ENCODE measurements around the gene CARTPT. TPM values are rescaled to one million over a fixed set of nuclear protein-coding genes. Genes with fewer than 3 reads are reported as not detected.

CARTPT gene
- total and polyA plus RNA-seq, 9 of the 15 experiments (the other 6 are each of a cell fraction or from before 2014, with no cell fraction given): not detected

GRCh38 chr5:71714911-71715310 lies 4.2 kb upstream of the CARTPT start:
- FAIRE-seq (no peak), DNase-seq (ENCODE audit: extremely low read depth in 1 of 4, low spot score in 3 of 4) (no peak), ATAC-seq (no peak)
- H3K27ac ChIP-seq (ENCODE audit: extremely low read depth, low read depth, low read length): no peak overlapping the region
- ChIA-PET POLR2A (no interaction called here), CTCF (ENCODE audit: low intra/inter-chr PET ratio) (no interaction called here)
- TF ChIP-seq RBBP5 (IDR thresholded peaks at IDR 0.05; ENCODE audit: borderline replicate concordance, insufficient read depth, low read length, poor library complexity, severe bottlenecking) (no peak), CC2D1A (IDR thresholded peaks at IDR 0.05) (no peak), EP300 (IDR thresholded peaks at IDR 0.05; ENCODE audit: low read length) (no peak), KLF13 (tag; IDR thresholded peaks at IDR 0.05; ENCODE audit: borderline replicate concordance, low read depth) (no peak), ZNF224 (CRISPR knock-in tag; IDR thresholded peaks at IDR 0.05) (no peak), CBFB (CRISPR knock-in tag; IDR thresholded peaks at IDR 0.05) (no peak), CEBPB (tag; IDR thresholded peaks at IDR 0.05) (no peak), MYBL2 (IDR thresholded peaks at IDR 0.05; ENCODE audit: low read depth) (no peak), MYBL2 (CRISPR knock-in tag; IDR thresholded peaks at IDR 0.05; ENCODE audit: borderline replicate concordance) (no peak), EHMT2 (IDR thresholded peaks at IDR 0.05) (no peak), IFI16 (CRISPR knock-in tag; IDR thresholded peaks at IDR 0.05) (no peak), CBFA2T3 (IDR thresholded peaks at IDR 0.05) (no peak), NCOA1 (IDR thresholded peaks at IDR 0.05; ENCODE audit: low read depth) (no peak), CBX3 (IDR thresholded peaks at IDR 0.05; ENCODE audit: borderline replicate concordance in 1 of 2, low read length in 2 of 2) (no peak), SMAD2 (IDR thresholded peaks at IDR 0.05; ENCODE audit: low read depth, low read length) (no peak), ZNF274 (IDR thresholded peaks at IDR 0.05; ENCODE audit: borderline replicate concordance, low read depth, low read length) (no peak)
- TF ChIP-seq, protein P1, sequence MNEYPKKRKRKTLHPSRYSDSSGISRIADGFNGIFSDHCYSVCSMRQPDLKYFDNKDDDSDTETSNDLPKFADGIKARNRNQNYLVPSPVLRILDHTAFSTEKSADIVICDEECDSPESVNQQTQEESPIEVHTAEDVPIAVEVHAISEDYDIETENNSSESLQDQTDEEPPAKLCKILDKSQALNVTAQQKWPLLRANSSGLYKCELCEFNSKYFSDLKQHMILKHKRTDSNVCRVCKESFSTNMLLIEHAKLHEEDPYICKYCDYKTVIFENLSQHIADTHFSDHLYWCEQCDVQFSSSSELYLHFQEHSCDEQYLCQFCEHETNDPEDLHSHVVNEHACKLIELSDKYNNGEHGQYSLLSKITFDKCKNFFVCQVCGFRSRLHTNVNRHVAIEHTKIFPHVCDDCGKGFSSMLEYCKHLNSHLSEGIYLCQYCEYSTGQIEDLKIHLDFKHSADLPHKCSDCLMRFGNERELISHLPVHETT (CRISPR knock-in tag; conservative IDR thresholded peaks at IDR 0.05 in 1 of 2, IDR thresholded peaks at IDR 0.05 in 1 of 2): no peak
- TF ChIP-seq, protein P2, sequence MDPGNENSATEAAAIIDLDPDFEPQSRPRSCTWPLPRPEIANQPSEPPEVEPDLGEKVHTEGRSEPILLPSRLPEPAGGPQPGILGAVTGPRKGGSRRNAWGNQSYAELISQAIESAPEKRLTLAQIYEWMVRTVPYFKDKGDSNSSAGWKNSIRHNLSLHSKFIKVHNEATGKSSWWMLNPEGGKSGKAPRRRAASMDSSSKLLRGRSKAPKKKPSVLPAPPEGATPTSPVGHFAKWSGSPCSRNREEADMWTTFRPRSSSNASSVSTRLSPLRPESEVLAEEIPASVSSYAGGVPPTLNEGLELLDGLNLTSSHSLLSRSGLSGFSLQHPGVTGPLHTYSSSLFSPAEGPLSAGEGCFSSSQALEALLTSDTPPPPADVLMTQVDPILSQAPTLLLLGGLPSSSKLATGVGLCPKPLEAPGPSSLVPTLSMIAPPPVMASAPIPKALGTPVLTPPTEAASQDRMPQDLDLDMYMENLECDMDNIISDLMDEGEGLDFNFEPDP (CRISPR knock-in tag; IDR thresholded peaks at IDR 0.05): no peak
- H3K9me3 ChIP-seq (replicated peaks; ENCODE audit: control insufficient read depth, insufficient read depth, low read depth, low read length): no peaks in the 10 kb centered on the region
- BruUV-seq (replicated peaks): no TSS peak
- no peaks in the 10 kb centered on the region for H3K36me3 ChIP-seq (ENCODE audit: control insufficient read depth, insufficient read depth, low read length)
- H4K20me1 ChIP-seq (replicated peaks; ENCODE audit: control insufficient read depth, insufficient read depth, low read length): no peaks in the 10 kb centered on the region
- H3K4me1 ChIP-seq (replicated peaks in 1 of 2; ENCODE audit: control insufficient read depth in 2 of 2, insufficient read depth in 2 of 2, low read length in 2 of 2): peaks cover 0 to 9% of the 10 kb centered on the region in 2 experiments; a peak in 1 of 5 replicates
- intact Hi-C loops (cut with micrococcal nuclease) (no loop called here), in situ Hi-C loops (cut with MboI) (no loop called here)
- no peak overlapping the region for H2AFZ ChIP-seq (ENCODE audit: low read depth, low read length)
- H3K27me3 ChIP-seq (ENCODE audit: control insufficient read depth in 2 of 2, insufficient read depth in 2 of 2, low read length in 2 of 2): peaks cover 9 to 15% of the 10 kb centered on the region in 2 experiments; a peak in 4 of 5 replicates
- H3K4me2 ChIP-seq (ENCODE audit: insufficient read depth, low read length): no peak overlapping the region
- H3K9me1 ChIP-seq (ENCODE audit: control insufficient read depth, insufficient read depth, low read length): no peaks in the 10 kb centered on the region
- no peak overlapping the region for H3K9ac ChIP-seq (ENCODE audit: insufficient read depth in 1 of 2, low read depth in 2 of 2, low read length in 2 of 2)
- WGBS (ENCODE audit: insufficient coverage, low coverage, missing lambda C conversion rate): 3% methylated on average over 2 of the region's 2 CpGs
- no peaks in the 10 kb centered on the region for H3K79me2 ChIP-seq (ENCODE audit: control insufficient read depth, insufficient read depth, low read length)
- no peak overlapping the region for H3K4me3 ChIP-seq

Data from K562 (cell line).